GM21390 (cell line): ENCODE measurements around the gene NAT9.
A peak's percentile ranks its signal among the peaks of the same experiment; 100 is the strongest.

Experiments used
- ATAC-seq: cut with Tn5 transposase; IDR thresholded peaks from one replicate; pipeline ENCODE4 v1.9.1; 2021; ENCODE audit not compliant: unreplicated experiment

The NAT9 gene

GRCh38 chr17:74763565-74764387 is 12.4 kb downstream of the NAT9 start:
- no peak for ATAC-seq

- no peak for ATAC-seq
Measured at GRCh38 chr17:74761931-74762330, 14.2 kb downstream of the NAT9 start.

GRCh38 chr17:74761419-74761818 is 14.7 kb downstream of the NAT9 start:
- ATAC-seq: no peak

- no peak for ATAC-seq
Measured at GRCh38 chr17:74760404-74761105, 15.6 kb downstream of the NAT9 start.

GRCh38 chr17:74759941-74760340 is 16.2 kb downstream of the NAT9 start:
- ATAC-seq: no peak

- ATAC-seq: peak; percentile 78
Measured at GRCh38 chr17:74759243-74759801, 16.8 kb downstream of the NAT9 start.

DNA sequence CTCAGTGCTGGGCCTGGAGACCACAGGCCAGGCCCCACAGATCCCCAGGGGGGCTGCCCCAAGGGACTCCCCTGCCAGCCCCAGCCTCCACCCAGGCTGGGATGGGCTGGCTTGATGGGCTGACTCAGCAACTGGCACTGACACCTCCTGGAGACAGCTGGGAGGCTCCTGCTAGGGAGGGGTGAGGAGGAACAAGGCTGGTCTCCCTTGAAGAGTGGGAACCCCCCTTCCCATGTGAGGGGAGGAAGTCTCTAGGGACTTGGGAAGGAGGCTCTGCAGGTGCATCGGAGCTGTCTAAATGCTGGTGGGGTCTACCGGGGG is 17.3 kb downstream of the NAT9 start:
- no peak for ATAC-seq

DNA sequence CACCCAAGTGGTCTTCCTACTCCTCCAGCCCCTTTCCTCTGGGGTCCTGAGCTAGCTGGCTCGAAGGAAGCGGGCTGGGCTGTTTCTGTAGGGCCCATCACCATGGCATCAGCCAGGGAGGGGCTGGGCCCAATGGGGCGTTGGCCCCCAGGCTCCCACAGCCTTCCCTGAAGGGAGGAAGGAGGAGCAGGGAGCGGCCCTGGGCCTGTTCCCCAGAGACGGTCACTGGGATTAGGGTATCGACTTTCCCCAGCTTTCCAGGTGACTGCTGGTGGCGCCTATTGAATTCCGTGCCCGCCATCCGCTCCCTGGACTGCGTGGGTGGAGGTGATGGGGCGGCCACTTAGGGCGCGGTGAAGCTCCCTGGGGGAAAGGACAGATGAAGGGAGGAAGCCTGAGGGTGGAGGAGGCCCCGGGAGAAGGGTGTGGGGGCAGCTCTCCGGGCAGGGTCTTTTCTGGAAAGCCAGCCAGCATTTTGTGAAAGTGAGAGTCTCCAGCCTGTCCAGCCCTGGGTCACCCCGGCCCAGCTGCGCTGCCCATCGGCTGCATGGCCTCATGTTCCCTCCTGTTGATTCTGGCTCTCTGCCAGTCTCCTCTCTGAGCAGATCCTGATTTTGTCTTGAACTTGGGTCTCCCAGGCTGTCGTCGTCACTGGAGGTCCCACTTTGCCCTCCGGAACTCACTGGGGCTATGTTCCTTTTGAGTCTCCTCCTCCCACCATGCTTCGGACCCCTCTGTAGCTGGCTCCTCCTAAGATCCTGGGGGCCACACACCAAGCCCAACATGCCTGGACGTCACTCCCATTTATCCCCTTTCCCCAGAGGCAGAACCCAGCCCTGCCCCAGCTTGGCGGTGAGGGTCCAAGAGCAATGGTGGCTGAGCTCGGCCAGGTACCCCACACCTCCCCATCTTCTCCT is 18.0 kb downstream of the NAT9 start:
- ATAC-seq: no peak

DNA sequence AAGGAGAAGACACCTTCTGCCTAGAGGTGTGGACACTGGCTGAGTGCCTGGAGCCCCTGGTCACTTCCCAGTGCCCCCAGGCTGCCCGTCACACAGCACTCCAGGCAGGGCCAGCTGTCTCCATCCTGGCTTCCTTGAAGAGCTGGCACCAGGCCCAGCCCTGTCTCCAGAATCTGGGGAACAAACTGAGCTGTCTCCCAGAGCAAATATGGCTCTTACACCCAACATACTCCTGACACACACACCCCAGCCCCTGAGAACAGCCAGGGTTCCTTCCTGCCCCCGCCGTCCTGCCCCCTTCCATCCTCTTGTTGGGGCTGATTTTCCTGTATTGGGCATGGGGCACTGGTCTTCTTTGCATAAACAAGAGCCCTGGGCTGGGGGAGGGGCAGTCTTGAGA is 18.6 kb downstream of the NAT9 start:
- no peak for ATAC-seq

- ATAC-seq: no peak
Measured at GRCh38 chr17:74756891-74757290, 19.3 kb downstream of the NAT9 start.

DNA sequence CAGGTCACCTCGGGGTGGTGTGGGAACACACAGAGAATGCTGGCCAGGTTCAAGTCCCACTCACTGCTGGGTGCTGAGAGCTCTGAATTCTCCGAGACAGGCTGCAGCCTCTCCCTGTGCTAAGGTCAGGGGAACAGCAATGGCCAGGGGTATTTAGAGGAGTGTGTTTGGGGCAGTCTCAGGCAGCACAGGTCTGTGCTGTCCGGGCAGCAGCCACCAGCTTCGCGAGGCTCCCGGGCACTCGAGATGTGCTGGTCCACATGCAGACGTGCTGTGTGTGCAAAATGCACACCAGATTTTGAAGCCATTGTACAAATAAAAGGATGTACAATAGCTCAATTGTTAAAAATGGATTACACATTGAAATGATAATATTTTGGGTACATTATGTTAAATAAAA is 20.6 kb downstream of the NAT9 start:
- ATAC-seq: no peak

- no peak for ATAC-seq
Measured at GRCh38 chr17:74754832-74755231, 21.3 kb downstream of the NAT9 start.

- no peak for ATAC-seq
Measured at GRCh38 chr17:74752822-74753401, 23.2 kb downstream of the NAT9 start.

DNA sequence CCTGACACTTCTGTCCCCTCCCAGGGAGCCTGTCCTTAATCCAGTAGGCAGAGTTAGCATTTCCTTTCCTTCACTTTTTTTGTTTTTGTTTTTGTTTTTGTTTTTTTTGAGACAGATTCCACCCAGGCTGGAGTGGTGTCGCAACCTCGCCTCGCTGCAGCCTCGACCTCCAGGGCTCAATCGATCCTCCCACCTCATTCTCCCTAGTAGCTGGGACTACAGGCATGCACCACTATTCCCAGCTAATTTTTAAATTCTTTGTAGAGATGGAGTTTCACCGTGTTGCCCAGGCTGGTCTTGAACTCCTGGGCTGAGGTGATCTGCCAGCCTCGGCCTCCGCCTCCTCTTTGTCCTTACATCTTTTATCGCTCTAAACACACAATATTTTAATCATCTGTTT is 23.7 kb downstream of the NAT9 start:
- ATAC-seq: no peak

- ATAC-seq: no peak
Measured at GRCh38 chr17:74750327-74751069, 25.6 kb downstream of the NAT9 start.

DNA sequence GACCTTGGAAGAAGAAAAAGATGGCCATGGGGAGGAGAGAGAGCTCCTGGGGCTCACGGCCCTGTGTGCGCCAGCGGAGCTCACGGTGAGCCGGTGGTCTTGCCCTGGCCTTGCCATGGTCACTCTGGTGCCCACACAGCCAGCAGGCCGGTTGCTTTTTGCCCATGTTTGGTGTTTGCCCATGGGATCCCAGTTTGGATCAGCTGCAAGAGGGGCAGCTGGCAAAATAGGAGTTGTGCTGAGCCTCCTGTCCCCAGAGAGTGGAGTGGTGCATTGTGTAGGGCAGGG is 26.2 kb downstream of the NAT9 start:
- ATAC-seq: no peak

DNA sequence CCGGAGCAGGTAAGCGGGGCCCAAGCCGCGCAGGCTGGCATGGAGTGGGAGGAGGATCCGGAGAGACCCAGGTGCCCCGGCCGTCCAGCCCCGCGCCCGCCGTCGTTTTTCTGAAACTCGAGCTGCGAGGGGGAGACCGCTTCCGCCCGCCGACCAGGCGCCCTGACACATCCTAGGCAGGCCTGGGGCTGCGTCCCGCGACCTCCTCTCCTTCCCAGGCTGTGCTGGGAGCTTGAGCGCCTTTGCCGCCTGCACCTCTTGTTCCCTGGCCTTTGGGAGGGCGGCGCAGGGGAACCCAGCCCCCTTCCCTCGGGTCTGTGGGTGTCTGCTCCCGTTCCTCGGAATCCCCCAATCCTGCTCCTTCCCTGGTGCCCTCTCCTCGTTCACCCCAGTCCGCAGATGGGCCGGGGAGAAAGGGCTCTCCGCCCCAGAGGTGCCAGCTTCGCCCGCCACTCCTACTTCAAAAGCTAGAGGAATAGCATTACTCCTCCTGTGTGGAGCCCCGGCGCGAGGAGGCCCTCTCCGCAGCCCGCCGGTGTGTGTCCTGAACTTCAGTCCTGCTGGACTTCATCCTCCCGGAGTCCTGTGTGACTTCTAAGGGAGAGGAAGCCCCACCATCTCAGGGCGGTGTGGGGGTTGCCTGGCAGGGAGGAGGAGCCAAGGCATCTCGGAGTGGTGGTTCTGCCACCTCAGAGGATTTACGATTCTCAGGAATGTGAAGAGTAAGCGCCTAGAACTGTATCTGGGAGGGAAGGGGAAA is 26.7 kb downstream of the NAT9 start:
- ATAC-seq: peak; percentile 16

DNA sequence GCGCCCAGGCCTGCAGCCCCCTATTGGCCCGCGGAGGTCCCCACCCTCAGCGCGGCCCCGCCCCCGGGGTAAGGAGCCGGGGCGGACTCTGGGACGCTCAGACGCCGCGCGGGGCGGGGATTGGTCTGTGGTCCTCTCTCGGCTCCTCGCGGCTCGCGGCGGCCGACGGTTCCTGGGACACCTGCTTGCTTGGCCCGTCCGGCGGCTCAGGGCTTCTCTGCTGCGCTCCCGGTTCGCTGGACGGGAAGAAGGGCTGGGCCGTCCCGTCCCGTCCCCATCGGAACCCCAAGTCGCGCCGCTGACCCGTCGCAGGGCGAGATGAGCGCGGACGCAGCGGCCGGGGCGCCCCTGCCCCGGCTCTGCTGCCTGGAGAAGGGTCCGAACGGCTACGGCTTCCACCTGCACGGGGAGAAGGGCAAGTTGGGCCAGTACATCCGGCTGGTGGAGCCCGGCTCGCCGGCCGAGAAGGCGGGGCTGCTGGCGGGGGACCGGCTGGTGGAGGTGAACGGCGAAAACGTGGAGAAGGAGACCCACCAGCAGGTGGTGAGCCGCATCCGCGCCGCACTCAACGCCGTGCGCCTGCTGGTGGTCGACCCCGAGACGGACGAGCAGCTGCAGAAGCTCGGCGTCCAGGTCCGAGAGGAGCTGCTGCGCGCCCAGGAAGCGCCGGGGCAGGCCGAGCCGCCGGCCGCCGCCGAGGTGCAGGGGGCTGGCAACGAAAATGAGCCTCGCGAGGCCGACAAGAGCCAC is 27.4 kb downstream of the NAT9 start, which contains the start of gene NHERF1:
NHERF1 (plus strand) TSS at position 100 of the 750 bp plus-strand sequence; CDS start at position 319, 219 bp downstream.
- ATAC-seq: peak; percentile 89

DNA sequence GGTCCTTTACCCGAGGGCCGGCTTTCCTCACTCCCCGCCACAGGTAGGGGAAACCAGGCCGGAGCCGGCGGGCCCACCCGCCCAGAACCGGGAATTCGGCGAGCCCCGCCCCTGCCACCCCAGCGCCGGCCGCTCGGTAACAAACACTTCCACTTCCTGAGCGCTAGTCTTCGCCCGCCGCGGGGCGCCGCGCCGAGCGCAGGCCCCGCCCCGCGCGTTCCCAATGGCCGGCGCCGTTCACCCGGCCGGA is 27.9 kb downstream of the NAT9 start:
- no peak for ATAC-seq
